Metanephros (tissue), 1 donor: Measurements from ENCODE around the gene UMOD. TPM values are rescaled to one million over a fixed set of nuclear protein-coding genes. Genes with fewer than 3 reads are reported as not detected.

Source experiments
- total RNA-seq: library from RNA; depleted of rRNA; stranded (reverse); fragments of >200 nt; gene quantifications from one replicate; pipeline ENCODE4 v1.2.3, GENCODE V29; 2014

Gene UMOD
- 637 TPM for total RNA-seq

DNA sequence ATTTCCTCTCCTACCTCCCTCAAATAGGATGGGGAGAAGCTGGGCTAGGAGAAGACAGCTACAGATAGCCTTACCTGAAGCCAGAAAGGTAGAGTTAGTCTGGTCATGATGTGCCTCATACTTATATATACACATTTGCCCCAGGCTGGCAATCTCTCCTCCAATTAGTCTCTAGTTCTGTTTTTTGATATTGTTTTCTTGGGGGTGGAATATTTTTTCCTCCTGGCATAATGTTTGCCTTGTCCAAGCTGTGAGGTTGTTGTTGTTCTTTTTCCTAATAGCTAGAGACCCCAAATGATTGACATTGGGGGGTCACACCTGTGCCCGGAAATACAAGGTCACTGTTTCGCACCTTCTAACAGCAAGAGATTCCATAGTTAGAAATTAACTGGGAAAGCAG lies at the start of gene UMOD:
UMOD (minus strand) TSS at position 101 of the 400 bp plus-strand sequence. CDS start 1,978 bp downstream, outside the sequence.

GRCh38 chr16:20327444-20328041 lies 25.0 kb downstream of the UMOD start, which contains the start of gene GP2:
TSS of gene GP2 (minus strand) at chr16:20327513. CDS start at chr16:20326431, 1,082 bp downstream.

Other genes with a start within 250 kb of the UMOD start
- 4.3 TPM for gene GP2, start 25.2 kb downstream of the UMOD start, total RNA-seq
- not detected for gene PDILT, start 52.0 kb upstream of the UMOD start, total RNA-seq
- gene ACSM5, start 56.8 kb upstream of the UMOD start, total RNA-seq: 3.0 TPM
- gene ACSM2A, start 98.8 kb upstream of the UMOD start, total RNA-seq: 57.6 TPM
- 77.8 TPM for gene ACSM2B, start 223.7 kb upstream of the UMOD start, total RNA-seq